Right atrium auricular region (tissue), 2 donors: ENCODE results near the gene TBL2. TPM values are rescaled to one million over a fixed set of nuclear protein-coding genes. Genes with fewer than 3 reads are reported as not detected.
A peak's percentile ranks its signal among the peaks of the same experiment; 100 is the strongest.
"Not testable (repeated sequence)": the region's sequence is repeated elsewhere in the genome, so short reads cannot be mapped to it uniquely, and the experiment has no call there.

Experiments used
- DNase-seq: peaks from one replicate; pipeline ENCODE4 v3.0.0-alpha.2; 2019; ENCODE audit warnings: low spot score
- H3K27ac ChIP-seq, 2 donors: fragments of 200-600 bp; sonication (generic); 1 replicate in 1 of 2; 2 replicates in 1 of 2; pipeline ENCODE4 v1.5.1; 2016 to 2019
- H3K27me3 ChIP-seq, 2 donors: fragments of 200-600 bp; sonication (generic); one replicate each; pipeline versions ENCODE4 v1.5.1 to v1.6.0; 2017 to 2019
- H3K36me3 ChIP-seq: fragments of 200-600 bp; sonication (generic); one replicate; pipeline ENCODE4 v1.5.1; 2016
- H3K4me1 ChIP-seq, 2 donors: fragments of 200-600 bp; sonication (generic); one replicate each; pipeline versions ENCODE4 v1.5.1 to v1.6.0; 2017 to 2019
- H3K4me3 ChIP-seq, 2 donors: fragments of 200-600 bp; sonication (generic); 1 replicate in 1 of 2; 2 replicates in 1 of 2; pipeline ENCODE4 v1.5.1; 2017 to 2019; ENCODE audit warnings: mild to moderate bottlenecking in 1 of 2, moderate library complexity in 1 of 2
- H3K9me3 ChIP-seq, 2 donors: fragments of 200-600 bp; sonication (generic); one replicate each; pipeline ENCODE4 v1.5.1; 2019
- CTCF ChIP-seq, 2 donors: fragments of 200-600 bp; sonication (generic); IDR thresholded peaks; one replicate each; pipeline ENCODE4 v1.5.1; 2019; ENCODE audit warnings: antibody characterized with exemption in 2 of 2
- total RNA-seq, 2 donors: library from RNA; depleted of rRNA; stranded (reverse); fragments of >200 nt; gene quantifications; one replicate each; pipeline ENCODE4 v1.1.0, GENCODE V29; 2016

The TBL2 gene
- total RNA-seq, 2 donors from 2014 or later: 20.5 to 28.3 TPM

GRCh38 chr7:73622909-73623797 is 44.8 kb upstream of the TBL2 start:
- no peak overlapping the region for H3K27ac ChIP-seq
- TF ChIP-seq CTCF (IDR thresholded peaks at IDR 0.05): no peak
- peaks cover 0 to 21% of the 10 kb centered on the region in 2 donors for H3K4me1 ChIP-seq
- no peaks in the 10 kb centered on the region for H3K9me3 ChIP-seq
- H3K36me3 ChIP-seq: no peaks in the 10 kb centered on the region
- peaks cover 7 to 12% of the 10 kb centered on the region in 2 donors for H3K27me3 ChIP-seq
- DNase-seq: peak; percentile 75
- H3K4me3 ChIP-seq: peak overlapping the region; percentile 41 to 56

GRCh38 chr7:73622527-73622908 is 44.1 kb upstream of the TBL2 start:
- TF ChIP-seq CTCF (IDR thresholded peaks at IDR 0.05): no peak
- Histone ChIP-seq H3K9me3 (no peaks in the 10 kb centered on the region), H3K4me3 (no peak overlapping the region), H3K27ac (no peak overlapping the region), H3K4me1 (peaks cover 0 to 21% of the 10 kb centered on the region in 2 donors), H3K36me3 (no peaks in the 10 kb centered on the region), H3K27me3 (peaks cover 7 to 12% of the 10 kb centered on the region in 2 donors)
- DNase-seq: no peak

GRCh38 chr7:73621168-73622063 is 43.0 kb upstream of the TBL2 start:
- Histone ChIP-seq H3K4me3 (no peak overlapping the region), H3K4me1 (peaks cover 0 to 21% of the 10 kb centered on the region in 2 donors), H3K27ac (no peak overlapping the region), H3K27me3 (peaks cover 7 to 12% of the 10 kb centered on the region in 2 donors), H3K9me3 (no peaks in the 10 kb centered on the region), H3K36me3 (no peaks in the 10 kb centered on the region)
- no peak for DNase-seq
- TF ChIP-seq CTCF (IDR thresholded peaks at IDR 0.05): no peak

- not testable (repeated sequence) for DNase-seq
- H3K27me3 ChIP-seq: peaks cover 0 to 12% of the 10 kb centered on the region in 2 donors
These were observed 41.0 kb upstream of the TBL2 start for GRCh38 chr7:73619394-73619793.

GRCh38 chr7:73618538-73618937 is 40.2 kb upstream of the TBL2 start:
- no peaks in the 10 kb centered on the region for H3K36me3 ChIP-seq
- H3K4me3 ChIP-seq: no peak overlapping the region
- no peaks in the 10 kb centered on the region for H3K9me3 ChIP-seq
- DNase-seq: no peak
- no peak for TF ChIP-seq CTCF (IDR thresholded peaks at IDR 0.05)
- H3K27me3 ChIP-seq: peaks cover 0 to 6% of the 10 kb centered on the region in 2 donors
- no peak overlapping the region for H3K27ac ChIP-seq
- peaks cover 0 to 11% of the 10 kb centered on the region in 2 donors for H3K4me1 ChIP-seq

More at GRCh38 chr7:73619394-73619793, 41.0 kb upstream of the TBL2 start:
- H3K4me1 ChIP-seq: peaks cover 0 to 20% of the 10 kb centered on the region in 2 donors
- H3K36me3 ChIP-seq, H3K4me3 ChIP-seq, H3K9me3 ChIP-seq, H3K27ac ChIP-seq: not testable (repeated sequence)

GRCh38 chr7:73617520-73617919 is 39.1 kb upstream of the TBL2 start:
- H3K36me3 ChIP-seq, H3K27ac ChIP-seq, H3K27me3 ChIP-seq, H3K4me1 ChIP-seq, DNase-seq, H3K4me3 ChIP-seq, H3K9me3 ChIP-seq: not testable (repeated sequence)
